Parathyroid adenoma (tissue), 2 donors: Measurements from ENCODE around the gene ORMDL1.

Experiments used
- H2AFZ ChIP-seq: fragments of 300-600 bp; sonication (generic); one replicate; pipeline ENCODE4 v1.7.0; 2017; ENCODE audit warnings: antibody characterized with exemption, mild to moderate bottlenecking
- H3K27ac ChIP-seq: fragments of 300-600 bp; sonication (generic); one replicate; pipeline ENCODE4 v1.7.0; 2017
- H3K27me3 ChIP-seq: fragments of 300-600 bp; sonication (generic); one replicate; pipeline ENCODE4 v1.7.0; 2017; ENCODE audit warnings: low read length; ENCODE audit not compliant: control insufficient read depth, insufficient read depth
- H3K36me3 ChIP-seq: fragments of 300-600 bp; sonication (generic); one replicate; pipeline ENCODE4 v1.7.0; 2017; ENCODE audit warnings: low read length; ENCODE audit not compliant: control insufficient read depth, insufficient read depth
- H3K4me1 ChIP-seq: fragments of 300-600 bp; sonication (generic); one replicate; pipeline ENCODE4 v1.7.0; 2017; ENCODE audit warnings: control low read depth
- H3K4me2 ChIP-seq: fragments of 300-600 bp; sonication (generic); one replicate; pipeline ENCODE4 v1.7.0; 2017; ENCODE audit warnings: low read length
- H3K4me3 ChIP-seq: fragments of 300-600 bp; sonication (generic); one replicate; pipeline ENCODE4 v1.7.0; 2017; ENCODE audit warnings: low read depth, low read length
- H3K79me2 ChIP-seq: fragments of 300-600 bp; sonication (generic); one replicate; pipeline ENCODE4 v1.7.0; 2017; ENCODE audit warnings: control low read depth
- H3K9ac ChIP-seq: fragments of 300-600 bp; sonication (generic); one replicate; pipeline ENCODE4 v1.7.0; 2017; ENCODE audit warnings: mild to moderate bottlenecking
- H3K9me3 ChIP-seq: fragments of 300-600 bp; sonication (generic); one replicate; pipeline ENCODE4 v1.7.0; 2017; ENCODE audit warnings: low read length; ENCODE audit not compliant: control insufficient read depth
- CTCF ChIP-seq: fragments of 300-600 bp; sonication (generic); IDR thresholded peaks from one replicate; pipeline ENCODE4 v1.7.0; 2017; ENCODE audit warnings: antibody characterized with exemption, mild to moderate bottlenecking
- donor health status: primary hyperparathyroidism.

The ORMDL1 gene

GRCh38 chr2:189783451-189783926 is 650 bp downstream of the ORMDL1 start:
- Histone ChIP-seq H3K27ac (peak overlapping the region; percentile 89), H2AFZ (peak overlapping the region; percentile 97)

GRCh38 chr2:189782221-189782671 is 1.9 kb downstream of the ORMDL1 start:
- Histone ChIP-seq H3K27ac (no peak overlapping the region), H3K4me3 (no peak overlapping the region), H3K27me3 (no peaks in the 10 kb centered on the region), H2AFZ (no peak overlapping the region), H3K79me2 (peaks cover 31% of the 10 kb centered on the region), H3K36me3 (no peaks in the 10 kb centered on the region), H3K4me1 (no peaks in the 10 kb centered on the region), H3K9ac (no peak overlapping the region), H3K9me3 (no peaks in the 10 kb centered on the region), H3K4me2 (no peak overlapping the region)
- TF ChIP-seq CTCF, result no peak

More at GRCh38 chr2:189783451-189783926, 650 bp downstream of the ORMDL1 start:
- Histone ChIP-seq H3K79me2 (peaks cover 28% of the 10 kb centered on the region), H3K4me2 (peak overlapping the region; percentile 74), H3K4me3 (peak overlapping the region; percentile 71), H3K9me3 (no peaks in the 10 kb centered on the region), H3K9ac (peak overlapping the region; percentile 73), H3K36me3 (no peaks in the 10 kb centered on the region), H3K27me3 (no peaks in the 10 kb centered on the region), H3K4me1 (no peaks in the 10 kb centered on the region)
- no peak for TF ChIP-seq CTCF

GRCh38 chr2:189772212-189772611 is 11.9 kb downstream of the ORMDL1 start:
- Histone ChIP-seq H3K27ac (no peak overlapping the region), H3K9ac (no peak overlapping the region), H2AFZ (no peak overlapping the region), H3K79me2 (no peaks in the 10 kb centered on the region), H3K27me3 (no peaks in the 10 kb centered on the region), H3K36me3 (no peaks in the 10 kb centered on the region), H3K9me3 (no peaks in the 10 kb centered on the region), H3K4me1 (no peaks in the 10 kb centered on the region), H3K4me2 (no peak overlapping the region), H3K4me3 (no peak overlapping the region)
- TF ChIP-seq CTCF, result no peak

- H3K4me1 ChIP-seq, result no peaks in the 10 kb centered on the region
Observed at GRCh38 chr2:189770590-189771322, 13.4 kb downstream of the ORMDL1 start.

More at GRCh38 chr2:189770590-189771322, 13.4 kb downstream of the ORMDL1 start:
- TF ChIP-seq CTCF, result no peak
- Histone ChIP-seq H3K27ac (no peak overlapping the region), H2AFZ (no peak overlapping the region), H3K79me2 (no peaks in the 10 kb centered on the region), H3K4me2 (peak overlapping the region; percentile 1), H3K27me3 (no peaks in the 10 kb centered on the region), H3K4me3 (no peak overlapping the region), H3K9ac (no peak overlapping the region), H3K9me3 (no peaks in the 10 kb centered on the region), H3K36me3 (no peaks in the 10 kb centered on the region)
